C1 segment of cervical spinal cord (tissue), 14 donors: Measurements from ENCODE around the gene KLK11.

Experiments used
- DNase-seq, 14 donors: peaks; one replicate each; lab custom pipeline; 2025; lab: John Stamatoyannopoulos, UW

The KLK11 gene

DNA sequence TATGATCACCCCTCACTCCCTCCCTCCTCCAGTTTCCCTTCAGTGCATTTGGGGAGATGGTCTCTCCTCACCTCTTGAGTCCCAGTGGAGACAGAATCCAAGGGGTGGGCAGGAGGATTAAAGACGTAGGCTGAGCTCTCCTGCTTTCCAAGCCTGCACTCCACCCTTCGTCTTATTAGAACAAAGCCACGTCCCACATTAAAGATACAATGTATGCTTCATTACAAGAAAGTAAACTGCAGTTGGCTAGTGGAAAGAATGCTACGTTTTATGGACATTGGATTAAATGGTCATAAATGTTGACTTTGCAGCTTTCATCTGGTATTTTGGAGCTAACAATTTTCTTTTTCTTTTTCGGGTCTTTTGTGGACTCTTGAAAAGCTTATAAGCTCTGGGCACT, 1.5 kb upstream of the KLK11 start:
- DNase-seq, result no peak

DNA sequence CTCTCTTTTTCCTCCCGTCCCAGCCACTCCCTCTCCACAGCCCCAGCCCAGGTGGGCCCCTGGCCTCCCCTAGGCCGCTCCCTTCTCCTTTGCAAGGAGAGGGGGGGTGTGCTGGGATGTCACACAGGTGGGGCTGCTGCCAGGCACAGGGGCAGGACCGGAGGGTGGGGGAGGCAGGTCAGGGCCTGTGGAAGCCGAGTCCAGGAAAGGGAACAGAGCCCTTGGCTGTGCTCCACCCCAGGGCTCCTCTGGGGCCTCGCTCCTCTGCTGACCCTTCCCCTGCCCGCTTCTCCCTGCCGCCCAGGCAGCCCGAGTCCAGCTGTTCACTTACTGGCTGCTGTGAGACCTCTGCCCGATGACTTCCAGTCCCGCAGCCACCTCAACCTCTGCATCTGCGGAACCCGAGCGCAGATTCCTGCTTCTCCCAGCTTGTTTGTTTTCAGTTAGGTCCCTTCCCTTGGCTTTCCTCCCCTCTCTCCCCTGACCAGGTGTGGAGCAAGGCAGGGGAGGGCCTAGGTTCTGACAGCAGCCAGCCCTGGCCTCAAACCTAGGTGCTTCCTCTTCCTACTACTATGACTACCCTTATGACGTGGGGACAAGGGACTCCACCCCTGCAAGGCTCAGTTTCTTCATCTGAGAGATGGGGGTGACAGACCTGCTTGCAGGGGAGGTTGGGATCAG, 850 bp upstream of the KLK11 start:
- no peak for DNase-seq

DNA sequence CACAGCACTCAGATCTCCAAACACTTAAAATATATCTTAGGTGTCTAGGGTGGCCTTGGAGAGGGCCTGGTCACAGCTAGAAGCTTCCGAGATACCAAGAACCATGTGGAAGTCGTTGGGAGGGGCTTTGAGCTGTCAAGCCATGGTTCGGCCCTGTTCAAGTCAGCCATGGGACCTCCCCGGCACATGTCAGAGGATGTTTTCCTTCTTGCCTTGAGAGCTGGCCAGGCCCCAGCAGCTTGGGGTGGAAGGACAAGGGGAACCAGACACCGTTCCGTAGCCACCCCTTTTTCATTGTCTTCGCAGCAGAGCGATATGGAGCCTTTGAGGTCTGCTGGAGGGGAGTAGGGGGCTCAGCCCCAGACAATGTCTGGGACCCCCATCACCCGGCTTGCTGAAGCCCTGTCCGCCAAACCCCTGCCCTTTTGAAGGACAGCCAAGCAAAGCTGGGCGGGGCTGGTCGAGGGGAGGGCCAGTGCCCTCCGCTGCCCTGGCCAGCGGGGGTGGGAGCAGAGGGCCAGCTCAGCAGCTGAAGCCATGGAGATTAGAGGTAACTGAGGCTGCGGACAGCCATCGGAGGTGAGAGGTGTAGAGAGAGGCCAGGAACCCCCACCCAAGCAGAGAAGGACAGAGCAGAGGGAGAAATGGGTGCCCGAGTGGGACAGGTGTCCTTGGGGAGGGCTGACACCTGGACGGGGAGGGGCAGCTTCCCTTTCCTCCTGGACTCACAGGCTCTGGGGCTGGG, 435 bp downstream of the KLK11 start:
- DNase-seq, result no peak

DNA sequence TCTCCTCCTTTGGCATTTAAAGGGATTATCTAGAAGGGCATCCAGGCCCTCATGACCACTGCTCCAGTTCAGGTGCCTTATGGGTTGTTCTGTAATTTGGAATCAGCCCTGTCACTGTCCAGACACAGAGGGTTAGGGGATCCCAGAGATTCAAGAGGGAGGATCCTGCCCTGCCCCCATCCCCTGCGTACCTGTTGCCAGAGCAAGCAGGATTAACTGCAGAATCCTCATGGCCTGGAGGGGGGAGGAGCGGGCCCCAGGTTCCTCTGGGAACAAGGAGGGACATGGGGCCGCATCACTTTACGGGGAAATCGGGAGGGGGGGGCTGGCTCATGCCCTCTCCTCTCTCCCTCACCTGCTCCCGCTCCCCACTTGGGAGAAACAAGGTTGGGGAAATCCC, 1.0 kb downstream of the KLK11 start:
- DNase-seq, result no peak

DNA sequence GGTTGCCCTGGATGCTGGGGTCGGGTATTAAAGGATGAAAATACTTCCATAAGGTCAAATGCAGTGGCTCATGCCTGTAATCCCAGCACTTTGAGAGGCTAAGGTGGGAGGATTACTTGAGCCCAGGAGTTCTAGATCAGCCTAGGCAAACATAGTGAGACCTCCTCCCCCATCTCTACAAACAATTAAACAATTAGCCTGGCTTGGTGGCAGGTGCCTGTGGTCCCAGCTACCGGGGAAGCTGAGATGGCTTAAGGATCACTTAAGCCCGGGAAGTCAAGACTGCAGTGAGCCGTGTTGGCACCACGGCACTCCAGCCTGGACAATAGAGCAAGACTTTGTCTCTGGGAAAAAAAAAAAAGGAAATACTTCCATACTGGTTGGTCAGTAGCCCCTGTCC, 1.5 kb downstream of the KLK11 start:
- no peak for DNase-seq

DNA sequence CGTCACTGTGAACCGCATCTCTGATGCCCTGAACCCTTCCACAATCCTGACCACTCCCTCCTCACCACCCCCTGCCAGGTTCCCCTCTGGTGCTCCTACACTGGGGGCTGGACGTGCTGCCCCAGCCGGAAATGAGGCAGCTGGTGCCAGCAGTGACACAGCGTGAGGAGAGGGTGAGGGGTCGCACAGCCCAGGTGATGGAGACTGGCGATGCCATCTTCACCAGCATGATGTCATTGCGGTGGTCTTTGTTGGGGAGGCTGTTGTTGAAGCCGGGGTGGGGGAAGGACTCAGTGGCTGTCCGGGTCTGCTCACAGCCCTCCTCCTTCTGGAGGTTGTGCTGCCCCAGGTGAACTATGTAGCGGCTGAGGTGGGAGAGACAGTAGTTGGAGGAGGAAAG, 2.5 kb downstream of the KLK11 start:
- no peak for DNase-seq

DNA sequence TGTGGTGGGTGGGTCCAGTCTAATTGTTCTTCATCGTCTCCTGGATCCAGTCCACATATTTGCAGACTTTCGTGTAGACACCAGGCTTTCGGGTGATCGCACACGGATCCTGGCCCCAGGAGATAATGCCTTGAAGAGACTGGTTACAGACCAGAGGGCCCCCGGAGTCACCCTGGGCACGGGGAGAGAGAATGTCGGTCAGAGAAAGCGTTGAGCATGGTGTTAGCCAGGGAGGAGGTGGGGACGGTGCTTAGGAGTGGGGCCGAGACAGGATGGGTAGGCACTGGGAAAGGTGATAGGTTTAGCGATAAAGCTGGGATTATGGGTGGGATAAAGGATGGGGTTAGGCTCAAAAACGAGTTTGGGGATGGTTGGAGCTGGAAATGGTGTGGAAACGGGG, 3.9 kb downstream of the KLK11 start:
- no peak for DNase-seq

DNA sequence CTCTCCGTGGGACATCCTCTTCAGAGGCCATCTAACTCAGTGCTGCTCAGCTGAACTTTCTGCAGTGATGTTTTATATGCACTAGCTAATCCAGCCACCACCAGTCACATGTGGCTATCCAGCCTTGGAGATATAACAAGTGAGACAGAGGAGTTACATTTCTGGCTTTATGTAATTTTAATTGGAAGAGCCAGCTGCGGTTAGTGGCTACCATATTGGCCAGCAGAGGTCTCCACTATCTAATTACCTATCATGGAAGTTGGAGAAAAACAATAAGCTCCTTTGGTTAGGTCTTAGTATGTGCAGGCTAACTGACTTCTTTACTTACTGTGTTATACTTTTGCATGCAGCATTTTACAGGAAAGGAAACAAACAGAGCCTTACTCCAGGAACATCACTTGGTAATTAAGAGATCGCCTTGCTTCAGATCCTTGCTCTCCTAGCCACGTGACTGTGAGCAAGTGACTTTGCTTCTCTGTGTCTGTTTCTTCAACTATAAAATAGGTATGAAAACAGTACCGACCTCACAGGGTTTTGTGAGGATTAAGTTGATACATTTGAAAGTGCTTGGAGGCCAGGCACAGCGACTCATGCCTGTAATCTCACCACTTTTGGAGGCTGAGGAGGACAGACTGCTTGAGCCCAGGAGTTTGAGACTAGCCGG, 5.3 kb downstream of the KLK11 start:
- DNase-seq, result peak in 1 of 14 donors; percentile 38

DNA sequence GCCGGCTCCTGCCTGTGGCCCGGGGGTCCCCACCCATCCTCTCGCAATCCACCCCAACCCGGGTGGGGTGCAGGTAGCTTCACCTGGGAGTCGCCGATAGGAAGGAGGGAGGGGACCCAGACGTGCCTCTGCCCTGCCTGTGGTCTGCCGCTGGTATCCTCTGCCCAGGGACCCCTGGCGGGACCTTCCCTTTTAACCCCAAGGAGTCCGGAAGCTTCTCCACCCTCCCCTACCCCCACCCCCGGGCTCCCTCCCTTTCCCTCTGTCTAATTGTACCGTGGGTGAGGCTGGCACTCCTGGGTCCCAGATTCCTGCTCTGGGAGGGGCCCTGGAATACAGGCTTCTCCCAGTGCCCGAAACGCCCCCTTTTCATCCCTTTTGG, 6.9 kb downstream of the KLK11 start, which contains the start of gene KLK10:
Gene KLK10 (minus strand): TSS at position 166 of the 382 bp plus-strand sequence. CDS start 579 bp downstream, outside the sequence.
- DNase-seq, result no peak

DNA sequence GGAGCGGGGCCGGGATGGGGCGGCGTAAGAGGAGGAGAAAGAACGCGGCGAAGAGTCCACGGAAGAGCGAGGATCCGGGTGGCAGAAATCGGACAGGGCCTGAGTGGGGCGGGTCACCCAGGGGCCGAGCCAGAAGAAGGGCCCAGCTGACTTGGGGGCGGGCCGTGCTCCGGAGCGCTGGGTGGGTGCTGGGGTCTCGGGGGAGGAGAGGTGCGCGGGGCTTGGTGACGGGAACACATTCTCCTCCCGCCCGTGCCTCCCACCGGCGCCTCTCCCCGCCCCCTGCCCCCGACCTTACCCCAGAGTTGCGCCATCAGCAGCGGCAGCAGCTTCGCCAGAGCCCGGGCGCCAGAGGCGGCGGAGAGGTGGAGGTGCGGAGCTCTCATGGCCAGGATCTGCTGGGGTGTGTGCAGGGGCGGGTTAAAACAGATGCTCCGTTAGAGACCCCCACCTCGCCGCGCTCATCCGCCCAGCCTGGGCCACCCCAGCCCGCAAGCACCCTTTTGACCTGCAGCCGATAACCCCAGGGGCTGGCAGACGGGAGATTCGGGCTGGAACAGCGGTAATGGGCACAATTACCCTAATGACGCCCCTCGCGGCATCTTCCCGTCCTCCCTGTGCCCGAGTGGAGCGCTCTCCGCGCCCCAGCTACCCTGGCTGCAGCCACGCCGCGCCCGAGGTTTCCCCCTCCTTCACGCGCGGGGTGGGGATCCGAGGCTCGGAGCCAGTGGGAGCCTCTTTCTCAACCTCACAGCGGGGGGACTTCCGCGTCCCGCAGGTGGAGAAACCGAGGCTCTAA, 7.5 kb downstream of the KLK11 start:
- DNase-seq, result peak in 1 of 14 donors; percentile 1

DNA sequence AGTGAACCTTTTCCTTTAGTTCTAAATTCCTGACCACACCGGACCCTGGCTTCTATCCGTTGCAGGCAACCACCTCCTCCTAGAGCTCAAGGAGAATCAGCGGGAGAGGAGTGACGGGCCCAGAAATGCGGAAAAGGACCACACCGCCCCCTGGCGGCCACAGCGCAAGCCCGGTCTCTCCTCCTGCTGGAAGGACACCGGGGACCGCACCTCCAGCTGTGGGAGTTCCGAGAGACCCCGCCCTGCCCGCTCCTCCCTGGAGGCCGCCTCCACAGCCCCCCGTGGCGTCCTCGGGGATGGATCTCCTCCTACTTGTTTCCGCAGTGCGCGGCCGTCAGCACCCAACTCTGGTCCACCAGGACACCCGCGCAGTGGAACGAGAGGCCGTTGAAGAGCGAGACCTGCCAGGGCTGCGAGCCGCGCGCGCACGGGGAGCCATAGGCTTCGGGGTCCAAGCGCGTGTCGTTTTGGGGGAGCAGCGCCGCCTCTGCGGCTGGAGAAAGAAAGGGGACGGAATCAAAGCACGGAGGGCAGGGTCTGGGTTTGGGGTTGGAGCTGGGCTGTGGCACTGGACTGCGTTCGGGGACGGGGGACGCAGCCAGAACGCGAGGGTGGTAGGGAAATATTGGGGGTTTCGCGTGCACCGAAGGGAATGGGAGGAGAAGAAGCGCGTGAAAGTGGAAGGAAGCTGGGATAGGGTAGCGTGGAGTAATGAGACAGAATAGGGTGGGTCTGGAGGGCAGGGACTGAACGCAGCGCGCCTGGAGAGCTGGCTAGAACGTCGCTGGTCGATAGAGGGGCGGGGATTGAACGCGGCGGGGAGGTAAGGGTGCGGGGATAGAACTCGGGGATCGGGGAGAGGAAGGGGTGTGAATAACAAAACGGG, 9.4 kb downstream of the KLK11 start:
- DNase-seq, result peak in 9 of 14 donors; percentile 8 to 76 (median 46)

DNA sequence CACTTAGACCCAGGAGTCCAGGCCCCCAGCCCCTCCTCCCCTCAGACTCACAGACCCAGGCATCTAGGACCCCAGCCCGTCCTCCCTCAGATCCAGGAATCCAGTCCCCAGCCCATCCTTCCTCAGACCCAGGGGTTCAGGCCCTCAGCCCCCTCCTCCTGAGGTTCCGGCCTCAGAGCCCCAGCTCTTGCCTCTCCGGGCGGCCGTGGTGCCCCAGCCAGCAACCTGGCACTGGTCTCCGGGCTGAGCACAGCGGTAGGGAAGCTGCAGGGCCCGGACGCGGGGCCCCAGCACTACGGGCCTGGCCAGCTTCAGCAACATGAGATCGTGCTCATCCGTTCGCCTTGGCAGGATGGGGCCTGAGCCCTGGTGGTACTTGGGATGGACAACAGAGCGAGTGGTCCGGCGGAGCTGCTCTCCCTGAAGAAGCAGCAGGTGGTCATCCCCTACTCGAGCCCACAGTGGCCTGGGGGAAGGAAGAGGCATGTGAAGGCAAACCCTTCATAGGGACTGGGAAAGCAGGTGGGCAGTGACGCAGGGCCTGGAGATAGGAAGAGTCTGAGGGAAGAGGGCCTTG, 10.6 kb downstream of the KLK11 start:
- no peak for DNase-seq

DNA sequence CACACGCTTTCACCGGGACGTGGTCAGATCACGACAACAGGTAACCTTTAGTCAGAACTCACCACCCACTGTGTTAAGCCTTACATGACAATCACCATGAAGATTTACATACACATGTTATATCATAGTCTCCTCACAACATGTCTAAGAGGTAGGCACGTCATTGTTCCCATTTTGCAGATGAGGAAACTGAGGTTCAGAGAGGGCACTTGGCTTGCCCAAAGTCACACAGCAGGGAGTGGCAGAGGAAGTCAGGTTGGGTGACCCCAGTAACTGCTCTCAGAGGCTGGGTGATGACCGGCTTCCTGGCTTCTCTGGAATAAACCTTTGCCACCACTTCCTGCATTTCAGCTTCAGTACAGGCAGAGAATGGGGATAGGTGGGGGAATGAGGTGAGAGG, 12.2 kb downstream of the KLK11 start:
- no peak for DNase-seq

DNA sequence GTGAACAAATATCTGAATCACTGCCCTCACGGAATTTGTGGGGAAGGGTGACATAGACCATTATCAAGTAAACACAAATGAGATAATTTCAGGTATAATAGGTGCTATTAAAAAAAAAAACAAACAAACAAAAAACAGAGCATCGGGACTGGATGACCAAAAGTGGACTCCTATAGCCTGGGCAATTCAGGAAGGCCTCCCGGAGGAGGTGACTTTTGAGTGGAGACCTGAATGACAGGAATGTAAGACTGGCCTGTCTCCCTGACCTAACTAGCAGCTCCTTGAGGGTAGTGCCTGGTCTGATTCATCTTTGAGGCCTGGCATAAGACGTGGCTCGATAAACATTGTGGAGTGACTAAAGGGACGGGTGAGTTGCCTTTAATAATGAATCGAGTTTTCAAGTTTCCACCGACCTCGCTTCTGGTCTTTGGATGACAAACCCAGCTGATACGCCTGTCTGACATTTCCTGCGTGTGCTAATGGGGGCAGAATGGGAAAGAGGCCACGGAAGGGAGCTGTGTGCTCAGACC, 13.7 kb downstream of the KLK11 start:
- no peak for DNase-seq

DNA sequence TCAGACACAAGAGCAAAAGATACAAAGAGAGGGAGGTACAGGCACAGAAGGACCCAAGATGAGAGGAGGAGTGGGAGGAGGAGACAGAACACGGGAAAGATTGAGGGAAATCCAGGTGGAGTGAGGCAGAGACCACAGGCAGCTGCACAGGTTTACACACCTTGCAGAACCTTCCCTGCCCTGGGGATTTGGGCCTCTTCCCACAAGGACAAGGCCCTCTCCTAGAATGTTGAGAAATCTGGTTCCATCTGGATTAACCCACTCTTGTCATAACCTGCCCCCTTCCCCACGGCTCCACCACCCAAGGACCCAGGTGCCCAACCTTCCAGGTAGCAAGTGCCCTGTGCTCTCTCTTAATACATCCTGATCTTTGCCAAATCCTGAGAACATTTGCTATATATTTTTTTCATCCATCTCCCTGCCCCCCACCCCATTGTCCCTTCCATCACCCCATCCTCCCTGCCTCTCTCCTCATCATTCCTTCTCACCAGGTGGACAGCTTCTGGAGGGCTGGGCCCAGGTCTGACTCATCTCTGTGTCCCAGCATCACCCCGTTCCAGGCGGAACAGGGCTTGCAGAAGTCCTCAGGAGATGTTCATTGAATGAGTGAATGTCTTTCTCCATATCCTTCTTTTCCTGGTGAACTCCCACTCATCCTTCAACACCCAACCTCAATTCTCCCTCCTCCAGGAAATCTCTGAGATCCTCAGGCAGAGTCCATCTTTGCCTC, 16.2 kb downstream of the KLK11 start:
- no peak for DNase-seq

DNA sequence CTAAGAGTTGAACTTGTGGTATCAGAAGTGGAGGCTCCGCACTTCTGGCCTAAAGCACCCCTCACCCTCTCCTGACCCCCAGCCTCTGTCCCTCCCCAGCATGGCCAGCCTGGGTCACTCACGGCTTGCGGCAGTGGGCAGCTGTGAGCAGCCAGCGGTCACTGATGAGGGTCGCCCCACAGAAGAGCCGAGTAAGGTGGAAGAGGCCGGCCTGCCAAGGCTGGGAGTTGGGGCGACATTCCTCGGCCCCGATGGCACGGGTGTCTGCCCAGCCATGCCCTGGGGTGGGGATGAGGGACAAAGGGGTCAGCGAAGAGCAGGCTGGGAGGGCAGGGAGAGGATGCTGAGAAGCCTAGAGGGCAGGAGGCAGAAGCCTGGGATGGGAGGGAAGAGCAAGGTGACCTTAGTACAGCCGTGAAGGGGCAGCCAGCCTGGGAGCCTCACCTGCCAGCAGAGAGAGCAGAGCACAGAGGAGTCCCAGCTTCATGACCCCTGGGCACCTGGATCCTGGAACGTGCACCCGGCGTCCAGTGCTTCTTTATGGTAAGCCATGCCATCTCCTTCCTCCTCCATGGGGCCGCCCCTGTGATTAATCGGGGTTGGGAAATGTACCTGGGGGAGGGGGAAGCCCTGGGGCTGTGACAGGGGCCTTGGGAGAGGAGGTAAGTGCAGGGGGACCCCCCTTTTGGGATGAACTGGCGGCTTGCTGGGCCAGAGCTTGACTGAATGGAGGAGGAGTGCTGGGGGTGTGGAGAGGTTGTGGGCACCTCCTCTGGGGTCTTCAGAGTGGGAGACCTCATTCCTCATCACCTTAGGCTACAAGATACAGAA, 17.1 kb downstream of the KLK11 start:
- DNase-seq, result no peak

DNA sequence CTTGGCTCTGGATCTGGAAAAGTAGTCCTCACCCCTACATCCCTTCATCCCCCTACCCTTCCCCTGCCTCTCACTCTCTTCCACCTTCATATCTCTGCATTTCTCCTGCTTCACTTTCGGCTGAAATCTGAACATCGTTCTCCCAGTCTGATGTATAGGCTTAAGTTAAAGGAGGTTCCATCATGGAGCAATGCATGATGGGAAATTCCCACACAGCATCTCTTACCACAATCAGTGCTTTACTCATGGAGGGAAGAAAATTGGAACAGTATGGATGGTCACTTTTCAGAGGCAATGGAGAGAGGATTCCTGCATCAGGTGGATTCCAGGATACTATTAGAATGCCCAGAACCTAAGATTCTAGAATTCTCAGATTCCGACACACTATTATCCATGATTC, 18.9 kb downstream of the KLK11 start:
- DNase-seq, result no peak

DNA sequence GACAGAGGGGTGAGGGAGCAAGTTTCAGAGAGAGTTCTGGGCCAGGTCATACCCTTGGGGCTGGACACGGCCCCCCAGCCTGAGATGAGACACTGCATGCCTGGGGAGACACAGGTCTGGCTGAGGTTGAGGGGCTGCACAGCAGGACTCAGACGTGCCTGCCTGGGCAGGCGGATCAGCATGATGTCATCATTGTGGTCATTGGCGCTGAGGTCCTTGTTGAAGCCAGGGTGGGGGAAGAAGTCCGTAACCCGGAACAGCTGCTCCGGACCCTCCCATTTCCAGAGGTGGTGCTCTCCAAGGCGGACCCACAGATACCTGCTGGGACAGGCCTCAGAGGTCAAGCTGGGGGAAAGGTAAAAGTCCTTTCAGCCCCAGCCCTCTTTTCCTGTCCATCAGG, 20.0 kb downstream of the KLK11 start:
- DNase-seq, result no peak

DNA sequence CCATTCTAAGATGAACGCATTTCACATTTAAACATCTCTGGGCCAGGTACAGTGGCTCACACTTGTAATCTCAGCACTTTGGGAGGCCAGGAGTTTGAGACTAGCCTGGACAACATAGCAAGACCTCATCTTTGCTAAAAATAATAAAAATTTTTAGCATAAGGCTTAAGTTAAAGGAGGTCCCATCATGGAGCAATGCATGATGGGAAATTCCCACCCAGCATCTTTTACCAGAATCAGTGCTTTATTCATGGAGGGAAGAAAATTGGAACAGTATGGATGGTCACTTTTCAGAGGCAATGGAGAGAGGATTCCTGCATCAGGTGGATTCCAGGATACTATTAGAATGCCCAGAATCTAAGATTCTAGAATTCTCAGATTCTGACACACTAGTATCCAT, 21.2 kb downstream of the KLK11 start:
- DNase-seq, result no peak
